Upper lobe of left lung (tissue), 4 donors: Measurements from ENCODE around the gene KIF23.

Experiments
- POLR2A ChIP-seq, 4 donors: fragments of 450-650 bp; IDR thresholded peaks; one replicate each; pipeline ENCODE4 v1.5.1; 2016 to 2017; ENCODE audit warnings: antibody characterized with exemption in 4 of 4, mild to moderate bottlenecking in 2 of 4
- TF ChIP-seq, protein P1 (sequence below), 6 experiments: fragments of 450-650 bp in 4 of 6; fragments of 200-600 bp in 2 of 6; sonication (generic) in 2 of 6; IDR thresholded peaks; one replicate each; pipeline ENCODE4 v1.5.1; 2016 to 2019; ENCODE audit warnings: antibody characterized with exemption in 6 of 6

DNA sequence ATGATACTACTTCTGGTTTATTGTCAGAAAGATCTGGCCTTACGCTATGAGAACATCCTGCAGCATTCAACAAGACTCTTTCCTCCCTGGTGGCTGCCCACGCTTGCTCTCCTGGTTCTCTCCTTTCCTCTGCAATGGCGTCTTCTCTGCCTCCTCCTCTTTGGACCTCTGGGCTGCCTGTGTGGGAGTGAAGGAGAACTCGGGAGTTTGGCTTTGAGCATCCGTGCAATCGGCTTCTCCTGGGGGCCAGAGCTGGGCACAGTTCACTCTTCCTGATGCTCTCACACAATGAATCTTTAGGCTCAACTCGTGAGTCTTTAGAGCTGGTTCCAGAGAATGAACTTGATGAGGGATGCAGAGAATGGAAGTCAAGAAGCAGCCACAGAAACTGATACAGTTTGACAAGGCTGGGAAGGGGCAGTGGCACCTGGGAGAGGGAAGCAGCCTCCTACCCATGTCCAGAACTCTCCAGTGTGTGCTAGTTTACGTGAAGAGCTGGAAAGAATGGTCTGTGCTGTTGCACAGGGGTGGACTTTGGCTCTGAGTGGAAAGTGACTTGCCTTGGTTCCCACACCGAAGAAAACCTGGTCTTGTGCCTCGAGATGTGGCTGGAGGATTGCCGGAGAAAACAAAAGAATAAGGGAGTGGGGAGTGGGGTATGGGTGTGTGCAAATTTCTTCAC is 76.3 kb downstream of the KIF23 start:
- TF ChIP-seq, protein P1, sequence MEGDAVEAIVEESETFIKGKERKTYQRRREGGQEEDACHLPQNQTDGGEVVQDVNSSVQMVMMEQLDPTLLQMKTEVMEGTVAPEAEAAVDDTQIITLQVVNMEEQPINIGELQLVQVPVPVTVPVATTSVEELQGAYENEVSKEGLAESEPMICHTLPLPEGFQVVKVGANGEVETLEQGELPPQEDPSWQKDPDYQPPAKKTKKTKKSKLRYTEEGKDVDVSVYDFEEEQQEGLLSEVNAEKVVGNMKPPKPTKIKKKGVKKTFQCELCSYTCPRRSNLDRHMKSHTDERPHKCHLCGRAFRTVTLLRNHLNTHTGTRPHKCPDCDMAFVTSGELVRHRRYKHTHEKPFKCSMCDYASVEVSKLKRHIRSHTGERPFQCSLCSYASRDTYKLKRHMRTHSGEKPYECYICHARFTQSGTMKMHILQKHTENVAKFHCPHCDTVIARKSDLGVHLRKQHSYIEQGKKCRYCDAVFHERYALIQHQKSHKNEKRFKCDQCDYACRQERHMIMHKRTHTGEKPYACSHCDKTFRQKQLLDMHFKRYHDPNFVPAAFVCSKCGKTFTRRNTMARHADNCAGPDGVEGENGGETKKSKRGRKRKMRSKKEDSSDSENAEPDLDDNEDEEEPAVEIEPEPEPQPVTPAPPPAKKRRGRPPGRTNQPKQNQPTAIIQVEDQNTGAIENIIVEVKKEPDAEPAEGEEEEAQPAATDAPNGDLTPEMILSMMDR (IDR thresholded peaks at IDR 0.05), result no peak
- no peak for TF ChIP-seq POLR2A (IDR thresholded peaks at IDR 0.05)
